Measurements from ENCODE around the gene AOPEP. TPM values are rescaled to one million over a fixed set of nuclear protein-coding genes. Genes with fewer than 3 reads are reported as not detected.

The AOPEP gene
- total RNA-seq, 1 experiment from 2014 or later = 36.4 TPM

DNA sequence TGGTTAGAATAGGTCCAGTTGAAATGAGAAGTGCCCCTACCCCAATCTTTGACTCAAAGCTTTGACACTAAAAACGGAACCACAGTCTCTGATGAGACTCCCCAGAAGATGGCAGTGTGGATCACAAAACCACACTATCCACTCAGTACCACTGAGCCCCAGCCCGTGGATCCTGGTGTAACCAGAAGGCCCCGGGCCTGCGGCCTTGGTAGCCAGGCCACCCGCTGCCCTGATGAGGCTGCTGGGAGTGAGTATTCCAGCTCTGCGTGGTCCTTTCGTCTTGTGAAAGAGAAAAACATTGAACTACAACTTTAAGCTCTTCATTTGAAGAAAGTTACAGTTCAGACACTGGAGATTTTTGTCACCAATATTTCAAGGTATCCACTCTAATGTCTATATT lies 45.0 kb upstream of the AOPEP start:
- Histone ChIP-seq H3K4me3 (ENCODE audit: low read depth in 2 of 2, low read length in 2 of 2) (no peak overlapping the region), H3K4me1 (ENCODE audit: control insufficient read depth, insufficient read depth, low read length) (0 out of 2 replicates have a peak, but pooled peaks cover 2% of the 10 kb centered on the region), H3K9me3 (ENCODE audit: control insufficient read depth, insufficient read depth, low read depth, low read length) (no peaks in the 10 kb centered on the region), H3K27ac (ENCODE audit: low read length) (peak overlapping the region; percentile 55; the same call in 1 of the 2 replicates), H3K36me3 (ENCODE audit: control insufficient read depth, insufficient read depth, low read length) (no peaks in the 10 kb centered on the region), H3K27me3 (ENCODE audit: control insufficient read depth, insufficient read depth, low read length) (no peaks in the 10 kb centered on the region)
- ChIA-PET CTCF (interaction anchor here (0.6 to 1.5 kb wide), 9 partner anchors 12 to 1634 kb away, joined by 3 to 10 read pairs (median 4); no protein-coding TSS in a partner anchor), POLR2A (no interaction called here)
- TF ChIP-seq, protein P1, sequence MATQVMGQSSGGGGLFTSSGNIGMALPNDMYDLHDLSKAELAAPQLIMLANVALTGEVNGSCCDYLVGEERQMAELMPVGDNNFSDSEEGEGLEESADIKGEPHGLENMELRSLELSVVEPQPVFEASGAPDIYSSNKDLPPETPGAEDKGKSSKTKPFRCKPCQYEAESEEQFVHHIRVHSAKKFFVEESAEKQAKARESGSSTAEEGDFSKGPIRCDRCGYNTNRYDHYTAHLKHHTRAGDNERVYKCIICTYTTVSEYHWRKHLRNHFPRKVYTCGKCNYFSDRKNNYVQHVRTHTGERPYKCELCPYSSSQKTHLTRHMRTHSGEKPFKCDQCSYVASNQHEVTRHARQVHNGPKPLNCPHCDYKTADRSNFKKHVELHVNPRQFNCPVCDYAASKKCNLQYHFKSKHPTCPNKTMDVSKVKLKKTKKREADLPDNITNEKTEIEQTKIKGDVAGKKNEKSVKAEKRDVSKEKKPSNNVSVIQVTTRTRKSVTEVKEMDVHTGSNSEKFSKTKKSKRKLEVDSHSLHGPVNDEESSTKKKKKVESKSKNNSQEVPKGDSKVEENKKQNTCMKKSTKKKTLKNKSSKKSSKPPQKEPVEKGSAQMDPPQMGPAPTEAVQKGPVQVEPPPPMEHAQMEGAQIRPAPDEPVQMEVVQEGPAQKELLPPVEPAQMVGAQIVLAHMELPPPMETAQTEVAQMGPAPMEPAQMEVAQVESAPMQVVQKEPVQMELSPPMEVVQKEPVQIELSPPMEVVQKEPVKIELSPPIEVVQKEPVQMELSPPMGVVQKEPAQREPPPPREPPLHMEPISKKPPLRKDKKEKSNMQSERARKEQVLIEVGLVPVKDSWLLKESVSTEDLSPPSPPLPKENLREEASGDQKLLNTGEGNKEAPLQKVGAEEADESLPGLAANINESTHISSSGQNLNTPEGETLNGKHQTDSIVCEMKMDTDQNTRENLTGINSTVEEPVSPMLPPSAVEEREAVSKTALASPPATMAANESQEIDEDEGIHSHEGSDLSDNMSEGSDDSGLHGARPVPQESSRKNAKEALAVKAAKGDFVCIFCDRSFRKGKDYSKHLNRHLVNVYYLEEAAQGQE (IDR thresholded peaks at IDR 0.05; ENCODE audit: insufficient read depth in 1 of 2, low read depth in 2 of 2, low read length in 1 of 2) = no peak
- TF ChIP-seq, protein P2, sequence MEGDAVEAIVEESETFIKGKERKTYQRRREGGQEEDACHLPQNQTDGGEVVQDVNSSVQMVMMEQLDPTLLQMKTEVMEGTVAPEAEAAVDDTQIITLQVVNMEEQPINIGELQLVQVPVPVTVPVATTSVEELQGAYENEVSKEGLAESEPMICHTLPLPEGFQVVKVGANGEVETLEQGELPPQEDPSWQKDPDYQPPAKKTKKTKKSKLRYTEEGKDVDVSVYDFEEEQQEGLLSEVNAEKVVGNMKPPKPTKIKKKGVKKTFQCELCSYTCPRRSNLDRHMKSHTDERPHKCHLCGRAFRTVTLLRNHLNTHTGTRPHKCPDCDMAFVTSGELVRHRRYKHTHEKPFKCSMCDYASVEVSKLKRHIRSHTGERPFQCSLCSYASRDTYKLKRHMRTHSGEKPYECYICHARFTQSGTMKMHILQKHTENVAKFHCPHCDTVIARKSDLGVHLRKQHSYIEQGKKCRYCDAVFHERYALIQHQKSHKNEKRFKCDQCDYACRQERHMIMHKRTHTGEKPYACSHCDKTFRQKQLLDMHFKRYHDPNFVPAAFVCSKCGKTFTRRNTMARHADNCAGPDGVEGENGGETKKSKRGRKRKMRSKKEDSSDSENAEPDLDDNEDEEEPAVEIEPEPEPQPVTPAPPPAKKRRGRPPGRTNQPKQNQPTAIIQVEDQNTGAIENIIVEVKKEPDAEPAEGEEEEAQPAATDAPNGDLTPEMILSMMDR (IDR thresholded peaks at IDR 0.05) = peak; percentile 74
- no peak for TF ChIP-seq SIN3A (IDR thresholded peaks at IDR 0.05; ENCODE audit: borderline replicate concordance, insufficient read depth, low read depth, low read length)
- no peak for TF ChIP-seq POLR2AphosphoS5 (IDR thresholded peaks at IDR 0.05; ENCODE audit: low read depth, low read length)
- no peak for TF ChIP-seq TCF7L2 (IDR thresholded peaks at IDR 0.05; ENCODE audit: low read depth, low read length)
- DNase-seq (ENCODE audit: low read depth, low spot score) (no peak), ATAC-seq (peak; percentile 98)
- BruUV-seq (replicated peaks) = no TSS peak
- in situ Hi-C loops (cut with HindIII; ENCODE audit: low pct_unique_long_range_greater_than_20kb, low sequenced_read_pairs) = no loop called here
- intact Hi-C loops (cut with micrococcal nuclease; ENCODE audit: unreplicated experiment) = loop anchor here (5.0 to 10.0 kb wide), 2 partner anchors 103 to 326 kb away; no protein-coding TSS in a partner anchor

DNA sequence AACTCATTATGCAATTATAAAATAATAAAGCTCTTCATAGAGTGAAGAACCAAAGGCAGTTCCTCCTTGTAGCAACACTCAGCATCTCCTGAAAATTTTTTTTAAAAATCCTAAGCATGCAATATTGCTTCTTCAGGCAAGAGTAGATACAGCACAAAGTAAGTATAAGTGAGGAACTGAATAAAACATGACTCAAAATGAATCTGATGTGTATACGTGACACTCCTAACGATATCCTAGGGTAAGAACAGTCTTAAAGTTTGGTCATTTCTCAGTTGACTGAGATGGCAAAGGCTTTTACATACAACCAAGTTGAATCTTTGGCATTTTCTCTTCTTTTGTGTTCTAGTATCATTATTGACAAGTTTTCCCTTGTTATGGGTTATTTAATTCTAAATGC lies 41.1 kb upstream of the AOPEP start:
- Histone ChIP-seq H3K27ac (ENCODE audit: low read length) (no peak overlapping the region), H3K4me3 (ENCODE audit: low read depth in 2 of 2, low read length in 2 of 2) (no peak overlapping the region), H3K4me1 (ENCODE audit: control insufficient read depth, insufficient read depth, low read length) (0 out of 2 replicates have a peak, but pooled peaks cover 2% of the 10 kb centered on the region), H3K9me3 (ENCODE audit: control insufficient read depth, insufficient read depth, low read depth, low read length) (no peaks in the 10 kb centered on the region), H3K36me3 (ENCODE audit: control insufficient read depth, insufficient read depth, low read length) (no peaks in the 10 kb centered on the region), H3K27me3 (ENCODE audit: control insufficient read depth, insufficient read depth, low read length) (no peaks in the 10 kb centered on the region)
- in situ Hi-C loops (cut with HindIII; ENCODE audit: low pct_unique_long_range_greater_than_20kb, low sequenced_read_pairs) = no loop called here
- intact Hi-C loops (cut with micrococcal nuclease; ENCODE audit: unreplicated experiment) = loop anchor here (10.0 kb wide), 1 partner anchor 99 kb away; no protein-coding TSS in a partner anchor
- POLR2A ChIA-PET = no interaction called here
- ATAC-seq = no peak
- TF ChIP-seq SIN3A (IDR thresholded peaks at IDR 0.05; ENCODE audit: borderline replicate concordance, insufficient read depth, low read depth, low read length) = no peak
- TF ChIP-seq, protein P2 (IDR thresholded peaks at IDR 0.05) = no peak
- TF ChIP-seq, protein P1 (IDR thresholded peaks at IDR 0.05; ENCODE audit: insufficient read depth in 1 of 2, low read depth in 2 of 2, low read length in 1 of 2) = no peak
- TF ChIP-seq TCF7L2 (IDR thresholded peaks at IDR 0.05; ENCODE audit: low read depth, low read length) = no peak
- no peak for TF ChIP-seq POLR2AphosphoS5 (IDR thresholded peaks at IDR 0.05; ENCODE audit: low read depth, low read length)
- no TSS peak for BruUV-seq (replicated peaks)
- CTCF ChIA-PET = no interaction called here
- DNase-seq (ENCODE audit: low read depth, low spot score) = no peak

All from Panc1 (cell line).